DOHH2 (cell line): ENCODE results near the gene NXPH4.

Experiments used
- CTCF ChIP-seq: fragments of 200-600 bp; sonication (generic); IDR thresholded peaks from one replicate; pipeline ENCODE4 v1.5.1; 2014; ENCODE audit warnings: antibody characterized with exemption, mild to moderate bottlenecking, low read depth, low read length; ENCODE audit not compliant: poor library complexity, severe bottlenecking
- EZH2phosphoT487 ChIP-seq: fragments of 200-600 bp; sonication (generic); IDR thresholded peaks from 2 replicates; pipeline ENCODE4 v1.6.1; 2017; ENCODE audit warnings: borderline replicate concordance, mild to moderate bottlenecking, antibody characterized with exemption, low read length, moderate library complexity, mixed read lengths

GRCh38 chr12:57203791-57204190 lies 12.8 kb upstream of the NXPH4 start:
- TF ChIP-seq CTCF, result no peak
- TF ChIP-seq EZH2phosphoT487, result no peak
